NCI-H2196 (cell line): ENCODE data around the gene CLCN6.
A peak's percentile ranks its signal among the peaks of the same experiment; 100 is the strongest.

Source experiments
- DNase-seq: peaks from one replicate; lab custom pipeline; 2025; ENCODE audit not compliant: unreplicated experiment; lab: John Stamatoyannopoulos, UW

The CLCN6 gene

DNA sequence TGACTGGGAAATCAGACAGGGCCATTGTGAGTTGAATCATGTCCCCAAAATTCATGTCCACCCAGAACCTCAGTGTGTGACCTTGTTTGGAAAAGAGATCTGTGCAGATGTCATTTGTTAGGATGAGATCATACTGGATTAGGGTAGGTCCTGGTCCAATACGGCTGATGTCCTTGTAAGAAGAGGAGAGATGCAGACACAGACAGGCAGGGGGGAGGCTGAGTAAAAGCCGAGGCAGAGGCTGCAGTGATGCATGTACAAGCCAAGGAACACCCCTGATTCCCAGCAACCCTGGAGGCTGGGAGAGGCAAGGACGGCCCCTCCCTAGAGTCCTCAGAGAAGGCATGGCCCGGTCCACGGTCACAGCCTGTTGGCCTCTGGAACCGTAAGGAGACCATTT lies 68.6 kb downstream of the CLCN6 start:
- no peak for DNase-seq

DNA sequence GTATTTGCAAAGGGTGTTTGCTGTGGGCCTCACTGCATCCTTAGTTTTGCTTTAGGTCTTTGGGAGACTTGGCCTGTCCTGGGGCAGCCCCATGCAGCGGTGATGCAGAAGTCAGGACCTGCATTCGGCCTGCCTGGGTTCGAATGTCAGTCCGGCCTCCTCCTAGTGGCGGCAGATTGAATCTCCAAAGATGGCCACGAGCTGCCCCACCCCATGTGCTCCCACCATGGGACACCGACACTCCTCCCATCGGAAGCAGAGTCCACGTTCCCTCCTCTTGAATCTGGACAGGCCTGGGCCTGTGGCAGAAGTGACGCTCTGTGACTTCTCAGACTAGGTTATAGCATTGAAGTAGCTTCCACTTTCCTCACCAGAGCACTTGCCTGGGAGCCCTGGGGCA lies 69.1 kb downstream of the CLCN6 start:
- no peak for DNase-seq

DNA sequence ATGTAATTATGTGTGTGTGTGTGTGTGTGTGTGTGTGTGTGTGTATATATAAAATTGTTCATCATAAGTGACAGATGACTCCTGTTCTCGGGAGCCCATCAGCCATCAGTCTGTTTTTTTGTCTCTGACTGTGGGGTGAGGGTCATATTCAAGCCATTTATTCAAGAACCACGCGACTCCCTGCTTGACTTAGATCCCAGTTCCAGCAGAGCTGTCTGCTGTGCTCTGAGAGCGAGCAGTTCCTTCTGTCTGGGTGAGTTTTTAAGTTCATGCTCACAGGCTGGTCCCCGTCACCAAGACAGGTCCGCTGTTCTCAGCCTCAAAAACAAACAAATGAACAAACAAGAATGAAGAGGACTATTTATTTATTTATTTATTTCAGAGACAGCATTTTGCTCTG lies 71.1 kb downstream of the CLCN6 start:
- no peak for DNase-seq

DNA sequence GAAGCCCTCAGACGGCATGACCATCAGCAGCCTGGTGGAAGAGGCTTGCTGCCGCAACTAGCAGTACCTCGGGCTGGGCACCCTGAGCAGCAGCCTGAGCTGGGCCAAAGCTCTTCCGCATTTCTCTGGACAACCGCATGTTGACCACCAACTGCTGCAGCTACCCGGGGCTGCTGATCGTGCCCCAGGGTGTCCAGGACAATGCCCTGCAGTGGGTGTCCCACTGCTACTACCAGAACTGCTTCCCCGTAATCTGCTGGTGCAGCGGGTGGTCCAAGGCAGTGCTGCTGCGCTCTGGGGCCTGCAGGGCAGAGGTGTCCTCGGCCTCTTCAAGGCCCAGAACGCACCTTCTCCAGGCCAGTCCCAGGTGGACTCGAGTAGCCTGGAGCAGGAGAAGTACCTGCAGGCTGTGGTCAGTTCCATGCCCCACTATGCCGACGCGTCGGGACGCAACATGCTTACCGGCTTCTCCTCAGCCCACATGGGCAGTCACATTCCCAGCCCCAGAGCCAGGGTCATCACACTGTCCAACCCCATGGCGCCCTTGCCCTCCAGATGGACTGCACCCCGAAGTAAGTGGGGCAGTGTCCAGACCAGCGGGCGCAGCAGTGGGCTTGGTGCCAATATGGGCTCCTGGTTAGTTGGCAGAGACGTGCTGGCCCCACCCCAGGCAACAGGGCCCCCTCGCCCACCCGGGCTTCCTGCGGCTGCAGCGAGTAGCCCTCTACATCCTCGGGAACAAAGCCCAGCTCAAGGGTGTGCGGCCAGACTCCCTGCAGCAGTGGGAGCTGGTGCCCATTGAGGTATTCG lies 72.3 kb downstream of the CLCN6 start:
- no peak for DNase-seq

DNA sequence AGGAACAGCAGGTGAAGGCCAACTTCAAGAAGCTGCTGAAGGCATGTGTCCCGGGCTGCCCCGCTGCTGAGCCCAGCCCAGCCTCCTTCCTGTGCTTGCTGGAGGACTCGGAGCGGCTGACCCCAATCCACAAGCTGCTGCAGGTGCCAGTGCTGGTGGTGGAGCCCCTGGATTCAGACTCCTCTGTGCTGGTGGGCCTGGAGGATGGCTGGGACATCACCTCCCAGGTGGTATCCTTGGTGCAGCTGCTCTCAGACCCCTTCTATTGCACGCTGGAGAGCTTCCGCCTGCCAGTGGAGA lies 72.8 kb downstream of the CLCN6 start:
- DNase-seq, result no peak

DNA sequence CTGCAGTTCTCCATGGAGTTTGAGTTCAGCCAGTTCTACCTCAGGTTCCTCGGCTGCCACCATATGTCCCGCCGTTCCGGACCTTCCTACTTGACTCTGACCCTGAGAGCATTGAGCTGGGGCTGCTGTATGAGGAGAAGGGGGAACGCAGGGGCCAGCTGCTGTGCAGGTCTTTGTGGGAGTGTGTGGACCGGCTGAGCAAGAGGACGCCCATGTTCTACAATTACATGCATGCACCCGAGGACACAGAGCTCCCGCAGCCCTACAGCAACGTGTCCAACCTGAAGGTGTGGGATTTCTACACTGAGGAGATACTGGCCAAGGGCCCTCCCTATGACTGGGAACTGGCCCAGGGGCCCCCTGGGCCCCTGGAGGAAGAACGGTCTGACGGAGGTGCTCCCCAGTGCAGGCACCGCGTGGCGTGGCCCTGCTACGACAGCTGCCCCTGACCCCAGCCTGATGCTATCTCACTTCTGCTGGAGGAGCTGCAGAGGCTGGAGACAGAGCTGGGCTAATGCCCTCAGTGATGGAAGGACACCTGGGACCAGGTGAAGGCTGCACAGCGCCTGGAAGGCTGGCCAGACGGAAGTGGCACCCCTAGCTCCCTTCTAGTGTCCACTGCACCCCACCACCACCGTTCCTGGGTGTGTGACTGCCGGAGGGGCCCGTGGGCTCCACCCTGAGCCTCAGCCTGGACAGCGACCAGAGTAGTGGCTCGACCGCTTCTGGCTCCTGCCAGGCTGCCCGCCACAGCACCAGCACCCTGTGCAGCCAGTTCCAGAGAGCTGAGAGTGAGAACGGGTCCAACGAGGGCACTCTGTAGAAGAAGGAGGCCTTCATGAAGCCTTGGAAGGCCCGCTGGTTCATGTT lies 73.6 kb downstream of the CLCN6 start:
- DNase-seq, result no peak

DNA sequence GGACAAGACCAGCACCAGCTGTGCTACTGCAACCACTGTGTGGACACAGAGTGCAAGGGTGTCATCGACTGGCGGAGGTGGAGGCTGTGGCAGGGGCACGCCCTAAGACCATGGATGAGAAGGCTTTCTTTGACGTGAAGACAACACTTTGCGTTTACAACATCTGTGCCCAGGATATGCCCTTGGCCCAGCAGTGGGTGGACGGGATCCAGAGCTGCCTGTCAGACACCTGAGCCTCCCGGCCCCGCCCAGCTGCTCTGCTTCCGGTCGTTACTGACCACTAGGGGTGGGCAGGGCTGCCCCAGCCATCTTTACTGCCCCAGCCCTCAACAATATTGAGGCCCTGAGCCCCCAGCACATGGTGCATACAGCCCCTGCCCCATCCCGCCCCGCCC lies 74.2 kb downstream of the CLCN6 start:
- DNase-seq, result no peak

DNA sequence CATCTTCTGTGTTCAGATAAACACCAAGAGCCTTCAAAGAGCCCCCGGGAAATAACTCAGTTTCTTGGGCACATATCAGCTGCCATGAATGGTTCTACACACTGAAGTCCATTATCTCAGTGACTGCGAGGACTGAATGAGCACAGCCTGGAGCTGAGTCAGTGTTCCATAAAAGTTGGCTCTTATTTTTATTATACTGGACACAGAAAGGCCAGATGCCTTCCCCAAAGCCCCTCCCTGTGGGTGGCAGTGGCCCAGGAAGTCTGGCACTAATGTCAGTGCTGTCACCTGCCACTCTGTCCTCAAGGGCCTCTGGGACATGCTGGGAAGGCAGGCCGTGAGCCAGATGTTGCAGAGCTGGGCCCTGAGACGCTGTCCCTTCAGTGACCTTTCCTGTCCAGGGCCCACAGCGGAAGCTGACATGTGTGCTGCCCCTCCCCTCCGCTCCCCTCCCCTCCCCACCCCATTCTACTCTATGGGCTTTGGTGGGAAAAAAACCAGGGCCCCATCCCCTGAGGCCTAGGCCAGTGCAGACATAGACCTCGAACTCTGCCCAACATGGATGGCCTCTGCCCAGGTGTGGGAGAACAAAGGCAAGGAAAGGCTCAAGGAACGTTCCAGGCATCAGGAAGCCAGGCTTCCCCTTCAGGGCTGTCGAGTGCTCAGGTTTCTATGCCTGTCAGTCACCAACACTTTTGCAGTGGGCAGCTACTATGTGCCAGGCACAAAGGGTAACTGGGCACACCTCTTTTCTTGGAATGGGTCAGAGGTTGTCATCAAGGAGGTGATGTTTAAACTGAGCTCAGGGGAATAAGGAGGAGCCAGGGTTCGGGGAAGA lies 75.1 kb downstream of the CLCN6 start:
- DNase-seq, result peak; percentile 18

DNA sequence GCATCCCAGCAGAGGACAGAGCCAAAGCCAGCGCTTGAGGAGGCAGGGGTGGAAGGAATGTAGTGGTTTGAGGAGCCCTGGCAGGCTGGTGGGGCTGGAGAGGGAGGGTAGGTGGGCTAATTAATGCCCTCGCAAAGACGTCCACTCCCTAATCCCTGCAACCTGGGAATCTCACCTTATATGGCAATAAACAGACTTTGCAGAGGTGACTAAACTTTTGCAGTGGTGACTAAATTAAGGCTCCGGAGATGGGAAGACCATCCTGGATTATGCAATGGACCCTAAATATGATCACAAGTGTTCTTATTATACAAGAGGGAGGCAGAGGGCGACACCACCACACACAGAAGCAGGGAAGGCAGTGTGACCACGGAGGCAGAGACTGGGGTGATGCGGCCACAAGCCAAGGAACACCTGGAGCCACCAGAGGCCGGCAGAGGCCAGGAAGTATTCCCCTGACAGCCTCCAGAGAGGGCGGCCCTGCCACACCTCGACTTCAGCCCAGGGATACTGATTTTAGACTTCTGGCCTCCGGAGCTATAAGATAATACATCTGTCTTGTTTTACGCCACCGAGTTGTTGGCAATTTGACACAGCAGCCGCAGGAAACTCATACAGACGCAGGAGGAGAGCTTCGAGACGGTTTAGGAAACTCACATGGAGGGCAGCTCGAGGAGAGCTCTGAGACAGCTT lies 75.9 kb downstream of the CLCN6 start:
- no peak for DNase-seq

DNA sequence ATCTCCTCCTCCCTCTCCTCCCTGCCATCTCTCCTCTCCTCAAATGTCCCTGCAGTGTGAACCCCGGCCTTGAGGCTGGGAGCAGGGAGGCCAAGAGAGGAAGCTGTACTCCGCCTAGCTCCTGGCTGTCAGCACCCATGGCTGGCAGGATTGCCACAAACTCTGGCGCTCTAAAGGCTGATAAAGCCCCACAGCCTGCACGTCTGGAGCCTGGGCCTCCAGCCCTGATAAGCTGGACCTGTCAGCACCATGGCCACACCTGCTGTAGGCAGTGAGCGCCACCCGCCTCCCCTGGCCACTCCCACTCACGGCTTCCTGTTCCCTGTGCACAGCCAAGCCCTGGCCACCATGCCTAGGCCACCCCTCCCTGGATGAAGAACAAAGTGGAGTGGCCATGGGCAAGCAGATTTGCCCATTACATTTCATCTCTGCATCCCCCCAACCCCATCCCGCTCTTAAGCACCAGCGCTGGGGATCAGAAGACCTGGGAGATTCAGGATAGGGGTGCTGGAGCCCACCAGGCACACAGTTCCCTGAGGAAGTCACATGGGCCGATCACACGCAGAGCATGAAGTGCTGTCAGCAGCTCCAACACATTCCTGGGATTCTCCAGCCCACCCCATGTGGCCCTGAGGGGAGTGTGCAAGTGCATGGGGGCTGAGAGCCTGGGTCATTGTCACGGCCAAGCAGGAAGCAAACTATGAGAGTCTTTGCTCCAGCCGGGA lies 77.0 kb downstream of the CLCN6 start:
- peak; percentile 75 for DNase-seq

DNA sequence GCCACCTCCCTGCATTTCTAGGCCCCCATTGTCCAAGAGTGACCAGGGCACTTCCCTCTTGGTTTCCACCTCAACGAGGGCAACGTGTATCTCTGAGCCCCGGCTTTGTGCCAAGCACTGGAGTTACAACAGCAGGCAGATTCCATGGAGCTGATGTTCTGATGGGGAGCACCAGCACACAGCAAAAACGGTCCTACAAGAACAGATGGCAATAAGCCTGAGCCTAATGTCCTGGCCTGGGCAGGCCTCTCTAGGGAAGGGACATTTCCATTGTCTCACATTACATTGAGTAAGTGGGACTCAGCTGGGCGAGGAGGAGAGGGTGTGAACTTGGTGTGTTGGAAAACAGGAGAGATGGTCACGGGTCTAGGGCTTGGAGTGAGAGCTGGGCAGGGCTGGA lies 79.9 kb downstream of the CLCN6 start:
- no peak for DNase-seq

DNA sequence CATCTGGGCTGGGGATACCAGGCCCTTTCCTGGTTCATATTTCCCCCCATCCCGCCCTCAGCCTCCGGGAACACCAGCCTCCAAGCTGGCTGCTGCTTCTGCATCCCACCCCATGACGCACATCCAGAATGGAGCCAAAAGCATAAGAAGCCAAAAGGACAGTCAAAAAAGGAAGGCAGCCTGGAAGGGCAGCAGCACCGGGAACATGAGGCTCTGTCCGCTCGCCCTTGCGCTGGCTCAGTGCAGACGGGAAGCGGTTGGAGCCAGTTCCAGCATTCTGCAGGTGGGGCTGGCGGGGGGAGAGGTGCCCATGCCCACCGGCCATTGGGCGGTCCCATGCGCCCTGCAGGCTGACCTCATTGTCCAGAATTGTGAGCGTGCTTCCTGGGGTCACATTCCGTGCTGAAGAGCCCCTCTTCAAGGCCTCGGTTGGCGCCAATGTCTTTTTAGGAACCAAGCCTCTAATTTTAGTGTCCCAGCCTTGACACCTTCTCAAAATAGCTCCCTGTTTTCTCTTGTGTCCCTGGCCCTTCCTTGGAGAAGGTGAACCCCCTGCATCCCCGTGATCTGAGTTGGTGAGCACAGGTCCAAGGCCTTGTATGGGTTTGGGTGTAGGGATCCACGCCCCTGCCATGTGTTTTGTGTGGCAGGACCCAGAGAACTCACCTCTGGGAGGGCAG lies 81.1 kb downstream of the CLCN6 start:
- no peak for DNase-seq

DNA sequence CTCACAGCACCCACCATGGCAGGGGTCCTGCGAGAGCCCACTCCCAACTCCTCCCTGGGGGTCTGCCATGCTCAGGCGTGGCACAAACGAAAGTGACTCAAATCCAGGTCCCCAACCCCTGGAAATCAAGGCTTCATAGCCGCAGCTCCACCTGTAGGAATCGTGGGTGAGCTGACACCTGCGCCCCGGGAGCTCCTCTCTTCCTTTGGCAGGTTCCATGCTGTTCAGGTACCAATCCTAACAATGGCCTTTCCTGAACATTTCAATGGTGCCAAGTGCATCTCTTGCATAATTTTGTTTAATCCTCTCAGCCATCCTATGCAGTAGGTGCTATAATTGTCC lies 81.6 kb downstream of the CLCN6 start:
- DNase-seq, result no peak

DNA sequence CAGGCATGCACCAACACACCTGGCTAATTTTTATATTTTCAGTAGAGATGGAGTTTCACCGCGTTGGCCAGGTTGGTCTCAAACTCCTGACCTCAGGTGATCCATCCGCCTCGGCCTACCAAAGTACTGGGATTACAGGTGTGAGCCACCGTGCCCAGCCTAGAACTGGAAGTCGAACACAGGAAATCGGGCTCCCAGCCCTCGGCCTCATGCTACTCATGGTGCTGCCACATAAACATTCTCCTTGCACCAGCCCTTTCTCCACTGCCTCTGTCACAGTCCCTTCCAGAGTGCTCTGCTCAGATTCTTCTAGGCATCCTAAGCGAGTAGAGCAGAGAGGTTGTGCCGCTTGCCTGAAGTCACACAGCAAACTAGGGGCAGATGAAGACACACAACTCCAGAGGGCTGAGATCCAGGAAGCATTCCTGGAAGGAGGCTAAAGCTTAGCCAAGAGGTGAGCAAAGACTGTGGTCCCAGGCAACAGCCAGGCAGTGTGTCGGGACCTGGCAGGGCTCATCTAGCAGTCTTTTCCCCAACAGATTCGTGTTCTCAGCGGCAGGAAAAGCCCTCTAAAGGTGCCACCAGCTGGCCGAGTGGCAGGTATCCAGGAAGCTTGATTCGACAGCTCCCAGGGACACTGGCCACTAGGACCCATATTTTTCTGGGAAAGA lies 82.3 kb downstream of the CLCN6 start:
- DNase-seq, result no peak

DNA sequence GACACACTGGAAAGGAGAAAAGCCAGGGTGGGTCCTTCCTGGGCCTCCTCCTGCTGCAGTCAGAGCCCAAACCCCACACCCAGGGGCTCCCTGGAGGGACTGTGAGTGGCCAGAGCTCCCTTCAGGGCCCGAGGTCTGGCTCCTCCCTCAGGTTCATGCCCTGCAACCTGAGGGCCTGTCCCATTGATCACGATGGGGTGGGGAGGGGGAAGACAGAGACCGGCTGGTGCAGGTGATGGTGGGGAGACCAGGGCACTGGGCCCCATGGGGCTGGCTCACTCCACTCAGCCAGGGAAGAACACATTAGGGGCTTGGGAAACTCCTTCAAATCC lies 82.9 kb downstream of the CLCN6 start:
- no peak for DNase-seq

DNA sequence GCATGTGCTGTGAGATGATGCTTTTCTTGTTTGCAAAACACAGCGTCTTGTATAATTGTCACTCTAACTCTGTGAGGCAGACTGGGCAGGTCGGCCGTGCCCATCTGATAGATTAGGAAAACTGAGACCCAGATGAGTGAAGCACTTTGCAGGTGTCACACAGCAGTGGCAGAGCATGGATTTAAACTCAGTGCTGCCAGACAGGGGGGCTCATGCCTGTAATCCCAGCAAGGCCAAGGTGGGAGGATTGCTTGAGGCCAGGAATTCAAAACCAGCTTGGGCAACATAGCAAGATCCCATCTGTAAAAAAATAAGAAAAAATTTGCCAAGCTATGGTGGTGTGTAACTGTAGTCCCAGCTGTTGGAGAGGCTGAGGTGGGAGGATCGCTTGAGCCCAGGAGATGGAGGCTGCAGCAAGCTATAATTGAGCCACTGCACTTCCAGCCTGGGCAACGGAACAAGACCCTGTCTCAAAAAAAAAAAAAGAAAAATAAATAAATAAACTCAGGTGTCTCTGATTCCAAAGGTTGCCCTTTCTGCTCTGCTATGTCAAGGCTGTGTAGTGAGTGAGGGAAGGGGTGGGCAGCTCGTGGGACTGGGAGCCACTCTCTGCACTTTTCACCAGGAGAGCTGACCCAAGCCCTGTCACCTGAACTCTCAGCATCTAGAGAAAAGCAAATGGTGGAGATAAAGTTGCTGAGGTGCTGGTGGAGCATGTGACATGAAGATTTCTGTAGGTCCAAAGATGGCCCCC lies 85.6 kb downstream of the CLCN6 start:
- DNase-seq, result no peak
